HG03095 (cell line): Measurements from ENCODE around the gene PANK2.
"Not testable (repeated sequence)": the region's sequence is repeated elsewhere in the genome, so short reads cannot be mapped to it uniquely, and the experiment has no call there.

Experiments
- ATAC-seq: cut with Tn5 transposase; IDR thresholded peaks from one replicate; pipeline ENCODE4 v1.9.1; 2021; ENCODE audit warnings: moderate library complexity; ENCODE audit not compliant: unreplicated experiment

PANK2 gene

DNA sequence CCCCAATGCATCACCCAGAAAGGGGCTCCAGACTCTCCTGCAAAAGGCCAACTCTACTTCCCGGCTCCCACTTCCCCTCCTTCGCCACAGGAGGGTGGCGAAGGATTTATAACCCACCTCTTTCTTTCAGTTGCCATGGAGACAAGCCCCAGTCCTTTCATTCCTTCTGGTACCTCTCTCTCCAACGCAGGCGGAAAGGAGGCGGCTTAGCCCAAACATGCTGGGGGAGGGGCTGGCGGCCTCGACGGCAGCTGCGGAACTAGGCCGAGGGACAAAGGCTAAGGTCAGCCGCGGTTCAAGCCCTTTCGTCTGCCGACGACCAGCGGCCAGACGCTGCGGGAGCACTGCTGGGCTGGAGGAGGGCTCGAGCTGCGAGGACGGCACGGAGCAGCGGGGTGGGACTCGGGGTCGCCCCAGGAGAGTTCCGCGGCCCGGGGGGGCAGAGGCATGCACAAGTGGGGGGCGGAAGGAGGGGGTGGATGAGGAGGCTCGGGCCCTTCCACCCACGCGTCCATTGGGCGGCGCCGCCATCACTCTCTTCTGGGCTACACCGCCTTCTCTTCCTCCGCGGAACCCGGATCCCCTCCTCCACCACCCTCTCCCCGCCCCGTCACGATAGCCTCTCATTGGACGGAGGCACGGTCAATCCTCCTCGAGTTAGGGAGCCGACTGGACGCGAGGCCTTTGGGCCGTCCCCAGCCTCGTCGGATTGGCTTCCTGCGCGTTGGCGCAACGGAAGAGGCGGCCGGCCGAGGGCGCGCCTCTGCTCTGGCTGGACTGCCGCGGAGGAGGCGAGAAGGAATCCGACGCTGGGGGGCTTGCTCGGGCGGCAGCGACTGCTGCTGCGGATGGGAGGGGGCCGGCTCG lies at the start of gene PANK2:
PANK2 (plus strand) TSS at position 766 of the 867 bp plus-strand sequence.
- ATAC-seq, result peak; percentile 90

DNA sequence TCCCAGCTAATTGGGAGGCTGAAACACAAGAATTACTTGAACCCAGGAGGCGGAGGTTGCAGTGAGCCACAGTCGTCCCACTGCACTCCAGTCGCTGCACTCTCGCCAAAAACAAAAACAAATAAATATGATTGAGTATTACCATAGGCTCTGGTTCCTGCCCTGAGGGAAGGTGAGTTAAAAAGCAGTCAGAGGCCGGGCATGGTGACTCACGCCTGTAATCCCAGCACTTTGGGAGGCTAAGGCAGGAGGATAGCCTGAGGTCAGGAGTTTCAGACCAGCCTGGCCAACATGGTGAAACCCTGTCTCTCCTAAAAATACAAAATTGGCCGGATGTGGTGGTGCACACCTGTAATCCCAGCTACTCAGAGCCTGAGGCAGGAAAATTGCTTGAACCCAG lies 49.0 kb upstream of the PANK2 start:
- ATAC-seq, result not testable (repeated sequence)

DNA sequence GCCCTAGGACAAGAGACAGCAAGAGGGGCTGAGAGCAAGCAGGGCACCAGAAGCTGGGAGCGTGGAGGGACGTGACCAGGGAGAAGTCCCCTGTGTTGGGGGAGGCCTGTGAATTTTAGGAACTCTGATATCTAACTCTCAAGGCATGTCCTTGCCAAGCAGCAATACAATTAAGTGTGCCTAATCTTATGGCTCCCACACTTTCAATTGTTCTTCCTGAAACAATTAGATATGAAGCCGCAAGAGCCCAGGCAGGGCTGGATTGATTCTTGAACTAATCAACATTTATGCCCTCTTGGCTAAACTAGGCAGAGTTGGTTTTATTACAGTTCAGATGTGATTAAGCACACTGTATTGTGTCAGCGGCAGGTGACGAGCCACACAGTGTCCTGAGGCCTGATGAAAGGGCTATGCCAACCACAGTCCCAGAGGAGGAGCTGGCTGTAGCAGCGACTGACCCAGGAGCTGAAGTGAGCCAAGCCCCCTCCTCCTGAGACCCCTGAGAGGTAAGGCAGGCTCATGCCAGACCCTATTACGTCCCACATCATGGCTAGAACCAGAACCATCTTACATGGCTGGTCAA lies 46.7 kb upstream of the PANK2 start:
- ATAC-seq, result no peak

DNA sequence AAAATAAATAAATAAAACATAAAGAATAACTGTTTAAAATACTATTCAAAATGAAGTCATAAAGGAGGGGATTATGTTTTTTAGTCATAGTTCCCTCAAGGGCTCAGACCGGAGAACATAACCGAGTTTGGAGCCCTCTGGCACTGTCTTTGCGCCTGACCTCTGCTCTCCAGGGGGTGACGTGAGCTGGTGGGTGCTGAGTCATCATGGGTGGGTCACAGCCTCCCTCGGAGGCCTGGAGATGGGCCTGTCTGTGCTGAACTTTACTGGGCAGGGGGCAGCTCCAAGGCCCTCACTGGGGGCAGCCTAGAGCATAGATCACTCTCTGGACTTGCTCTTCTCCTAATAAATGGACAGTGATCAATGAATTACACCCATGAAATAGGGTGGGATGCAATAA lies 45.7 kb upstream of the PANK2 start:
- ATAC-seq, result no peak

DNA sequence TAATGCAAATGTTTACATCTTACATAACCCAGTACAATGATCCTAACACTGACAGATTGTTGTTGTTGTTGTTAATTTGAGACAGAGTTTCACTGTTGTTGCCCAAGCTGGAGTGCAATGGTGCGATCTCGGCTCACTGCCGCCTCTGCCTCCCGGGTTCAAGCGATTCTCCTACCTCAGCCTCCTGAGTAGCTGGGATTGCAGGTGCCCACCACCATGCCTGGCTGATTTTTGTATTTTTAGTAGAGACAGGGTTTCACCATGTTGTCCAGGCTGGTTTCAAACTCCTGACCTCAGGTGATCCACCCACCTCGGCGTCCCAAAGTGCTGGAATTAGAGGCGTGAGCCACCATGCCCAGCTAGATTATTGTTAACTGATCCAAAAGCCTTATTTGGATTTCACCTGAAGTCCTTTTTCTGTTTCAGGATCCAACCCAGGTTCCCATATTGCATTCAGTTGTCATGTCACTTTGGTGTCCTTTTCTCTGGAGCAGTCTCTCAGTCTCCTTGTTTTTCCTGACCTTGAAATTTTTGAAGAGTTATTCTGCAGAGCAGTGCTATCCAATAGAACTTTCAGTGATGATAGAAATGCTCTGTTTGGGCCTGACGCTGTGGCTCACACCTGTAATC lies 45.1 kb upstream of the PANK2 start:
- not testable (repeated sequence) for ATAC-seq

DNA sequence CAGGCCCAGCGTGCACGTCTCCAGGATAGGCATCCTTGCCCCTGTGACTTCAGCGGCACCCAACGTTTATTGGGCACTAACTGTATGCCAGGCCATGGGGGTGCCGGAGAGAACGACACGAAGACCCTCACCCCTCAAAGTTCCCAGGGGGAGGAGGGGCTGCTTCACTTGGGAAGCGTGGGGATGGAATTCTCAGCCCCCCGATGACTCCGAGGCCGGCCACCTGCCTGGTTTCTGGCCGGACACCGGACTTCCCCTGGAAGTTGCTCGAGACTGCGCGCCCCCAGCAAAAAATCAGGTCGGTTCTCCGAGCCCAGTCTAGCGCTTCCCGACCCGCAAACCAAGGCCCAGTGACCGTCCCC lies 42.8 kb upstream of the PANK2 start:
- ATAC-seq, result no peak

DNA sequence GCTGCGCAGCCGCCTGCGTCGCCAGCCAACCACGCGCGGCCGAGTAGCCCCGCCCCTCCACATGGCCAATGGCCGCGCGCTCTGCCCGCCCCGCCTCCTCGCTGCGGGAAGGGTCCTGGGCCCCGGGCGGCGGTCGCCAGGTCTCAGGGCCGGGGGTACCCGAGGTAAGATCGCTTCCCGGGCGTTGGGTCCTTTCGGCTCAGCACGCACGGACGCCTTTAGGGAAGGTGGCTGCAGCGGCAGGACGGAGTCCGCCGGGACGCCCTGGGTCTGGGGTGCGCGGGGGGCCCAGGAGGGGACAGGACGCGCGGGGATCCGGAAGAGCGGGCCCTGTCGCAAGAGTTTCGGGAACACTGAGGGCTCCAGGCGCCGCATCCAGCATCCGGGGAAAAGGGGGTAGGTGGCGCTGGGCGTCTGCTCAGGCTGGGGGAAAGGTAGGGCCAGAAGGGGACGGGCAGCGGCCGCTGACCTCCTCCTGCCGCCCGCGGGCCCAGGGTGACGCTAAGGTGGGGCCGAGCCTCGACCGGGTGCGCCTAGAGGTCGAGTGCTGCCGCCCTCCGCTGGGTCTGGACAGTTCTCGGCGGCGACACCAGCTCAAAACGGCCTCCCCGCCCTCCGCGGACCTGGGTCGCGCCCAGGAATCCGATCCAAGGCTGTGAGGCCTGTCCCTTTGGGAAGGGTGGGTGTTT lies 42.3 kb upstream of the PANK2 start, which contains the start of gene MAVS:
MAVS (plus strand) TSS at position 95 of the 689 bp plus-strand sequence. CDS start 7,791 bp downstream, outside the sequence.
- peak; percentile 86 for ATAC-seq

DNA sequence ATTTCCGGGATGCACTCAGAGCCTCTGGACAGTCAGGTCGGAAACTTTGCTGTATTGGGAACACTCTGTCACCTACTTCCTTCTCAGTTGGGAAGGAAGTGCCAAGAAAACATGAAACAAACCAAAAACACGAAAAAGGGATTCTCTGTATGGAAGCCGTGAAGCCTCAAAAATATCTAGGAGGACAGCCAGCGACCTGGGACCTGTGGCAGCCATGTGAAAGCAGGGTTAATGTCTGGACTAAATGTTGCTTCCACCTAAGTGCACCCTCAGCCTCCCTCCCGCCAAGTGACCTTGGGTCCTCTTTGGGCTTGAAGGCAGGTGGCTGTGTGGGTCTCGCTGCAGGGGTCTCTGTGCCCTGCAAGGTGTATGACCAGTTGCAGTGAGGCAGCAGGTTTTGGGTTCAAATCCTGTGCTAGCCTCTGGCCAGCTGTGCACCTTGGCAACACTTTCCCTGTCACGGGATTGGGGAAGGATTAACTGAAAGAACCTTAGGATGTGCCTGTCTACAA lies 41.7 kb upstream of the PANK2 start:
- no peak for ATAC-seq

DNA sequence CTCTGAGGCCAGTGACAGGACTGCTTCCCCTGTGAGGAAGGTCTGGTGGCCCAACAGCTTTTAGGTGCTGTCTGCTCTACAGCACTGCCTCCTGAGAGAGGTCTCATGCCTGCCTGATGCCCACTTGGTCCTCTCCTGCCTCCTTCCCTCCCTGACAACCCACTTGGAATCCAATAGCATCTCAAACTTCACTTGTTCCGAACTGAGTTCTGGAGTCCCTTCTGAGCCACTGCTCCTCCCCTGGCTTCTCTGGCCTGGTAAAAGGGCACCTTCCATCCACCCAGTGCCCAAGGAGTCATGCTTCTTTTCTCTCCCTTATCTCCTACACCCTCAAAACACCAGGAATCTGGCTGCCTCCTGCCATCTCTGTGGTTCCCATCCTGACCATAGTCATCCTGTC lies 40.6 kb upstream of the PANK2 start:
- ATAC-seq, result no peak

DNA sequence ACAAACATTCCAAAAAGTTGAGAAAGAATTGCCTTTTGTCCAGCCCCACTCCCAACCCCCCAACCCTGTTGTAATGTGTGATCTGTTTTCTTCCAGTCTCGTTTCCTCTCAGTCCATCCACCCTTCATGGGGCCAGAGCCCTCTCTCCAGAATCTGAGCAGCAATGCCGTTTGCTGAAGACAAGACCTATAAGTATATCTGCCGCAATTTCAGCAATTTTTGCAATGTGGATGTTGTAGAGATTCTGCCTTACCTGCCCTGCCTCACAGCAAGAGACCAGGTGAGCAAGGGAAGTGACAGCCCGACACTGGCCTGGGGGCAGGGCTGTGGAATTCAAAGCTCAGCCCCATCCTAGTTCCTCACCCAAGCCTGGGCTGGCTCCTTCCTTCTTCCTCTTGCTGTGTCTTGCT lies 34.7 kb upstream of the PANK2 start:
- ATAC-seq, result no peak

DNA sequence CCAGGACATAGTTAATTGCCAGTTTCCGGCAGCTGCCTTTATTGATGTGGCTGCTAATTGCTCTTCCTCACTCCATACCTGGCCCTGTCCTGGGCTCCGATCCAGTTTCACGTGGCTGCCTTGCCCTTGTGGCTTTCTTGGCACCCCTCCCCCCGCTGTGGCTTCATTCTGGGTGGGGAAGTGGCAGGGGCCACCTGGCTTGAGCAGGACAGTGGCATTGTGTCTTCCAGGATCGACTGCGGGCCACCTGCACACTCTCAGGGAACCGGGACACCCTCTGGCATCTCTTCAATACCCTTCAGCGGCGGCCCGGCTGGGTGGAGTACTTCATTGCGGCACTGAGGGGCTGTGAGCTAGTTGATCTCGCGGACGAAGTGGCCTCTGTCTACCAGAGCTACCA lies 31.8 kb upstream of the PANK2 start:
- no peak for ATAC-seq

DNA sequence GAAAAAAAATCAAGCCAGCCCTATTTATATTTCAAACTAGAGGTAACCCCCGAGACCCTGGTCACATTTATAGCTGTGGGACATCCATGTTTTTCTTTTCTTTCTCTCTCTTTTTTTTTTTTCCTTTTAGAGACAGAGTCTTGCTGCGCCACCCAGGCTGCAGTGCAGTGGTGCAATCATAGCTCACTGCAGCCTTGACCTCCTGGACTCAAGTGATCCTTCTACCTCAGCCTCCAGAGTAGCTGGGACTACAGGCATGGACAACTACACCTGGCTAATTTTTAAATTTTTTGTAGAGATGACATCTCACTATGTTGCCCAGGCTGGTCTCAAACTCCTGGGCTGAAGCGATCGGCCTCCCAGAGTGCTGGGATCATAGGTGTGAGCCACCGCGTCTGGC lies 30.5 kb upstream of the PANK2 start:
- ATAC-seq, result no peak

DNA sequence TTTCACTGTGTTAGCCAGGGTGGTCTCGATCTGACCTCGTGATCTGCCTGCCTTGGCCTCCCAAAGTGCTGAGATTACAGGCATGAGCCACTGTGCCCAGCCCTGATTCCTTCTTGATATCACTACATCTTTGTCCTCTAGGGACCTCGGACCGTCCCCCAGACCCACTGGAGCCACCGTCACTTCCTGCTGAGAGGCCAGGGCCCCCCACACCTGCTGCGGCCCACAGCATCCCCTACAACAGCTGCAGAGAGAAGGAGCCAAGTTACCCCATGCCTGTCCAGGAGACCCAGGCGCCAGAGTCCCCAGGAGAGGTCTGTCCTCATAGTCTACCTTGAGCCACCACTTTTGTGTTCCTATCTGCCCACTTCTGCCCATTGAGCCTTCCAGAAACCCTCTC lies 28.0 kb upstream of the PANK2 start:
- no peak for ATAC-seq

DNA sequence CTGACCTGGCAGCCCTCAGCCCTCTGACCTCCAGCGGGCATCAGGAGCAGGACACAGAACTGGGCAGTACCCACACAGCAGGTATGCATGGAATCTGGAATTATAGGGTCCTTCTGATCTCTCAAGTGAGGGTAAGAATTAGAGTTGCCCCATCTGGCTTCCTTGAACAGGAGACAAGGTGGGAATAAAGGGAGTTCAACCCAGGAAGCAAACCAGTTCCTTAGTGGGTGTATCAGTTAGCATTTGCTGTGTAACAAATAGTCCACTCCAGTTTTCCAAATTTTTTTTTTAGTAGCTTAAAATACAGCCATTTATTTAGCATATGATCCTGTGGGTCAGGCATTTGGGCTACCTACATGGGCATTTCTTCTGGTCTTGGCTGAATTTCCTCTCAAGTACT lies 26.9 kb upstream of the PANK2 start:
- no peak for ATAC-seq

DNA sequence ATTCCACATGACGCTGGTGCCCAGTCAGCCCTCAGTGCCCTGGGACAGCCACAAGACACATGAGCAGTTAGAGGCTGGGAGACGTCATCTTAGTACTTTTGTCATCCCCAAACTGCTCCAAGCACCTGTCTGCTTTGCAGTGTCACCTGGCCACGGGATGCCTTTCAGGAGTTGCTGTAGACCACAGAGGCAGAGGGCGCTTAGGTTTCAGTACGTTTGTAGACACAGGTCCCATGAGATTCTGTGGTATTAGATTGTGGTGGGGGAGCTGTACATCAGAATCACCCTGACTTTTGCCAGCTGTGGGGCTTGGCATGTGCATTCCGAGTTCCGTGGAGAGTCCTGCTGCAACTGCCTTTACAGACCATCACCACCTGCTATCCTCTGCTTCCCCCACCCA lies 25.9 kb upstream of the PANK2 start:
- ATAC-seq, result no peak

DNA sequence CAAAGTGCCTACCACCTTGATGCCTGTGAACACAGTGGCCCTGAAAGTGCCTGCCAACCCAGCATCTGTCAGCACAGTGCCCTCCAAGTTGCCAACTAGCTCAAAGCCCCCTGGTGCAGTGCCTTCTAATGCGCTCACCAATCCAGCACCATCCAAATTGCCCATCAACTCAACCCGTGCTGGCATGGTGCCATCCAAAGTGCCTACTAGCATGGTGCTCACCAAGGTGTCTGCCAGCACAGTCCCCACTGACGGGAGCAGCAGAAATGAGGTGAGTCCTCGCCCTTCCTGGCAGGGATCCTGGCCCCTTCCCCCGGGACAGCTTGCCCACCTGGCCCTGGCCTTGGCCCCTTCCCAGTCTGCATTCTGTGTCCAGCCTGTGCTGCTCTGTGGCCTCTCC lies 24.7 kb upstream of the PANK2 start:
- ATAC-seq, result no peak

DNA sequence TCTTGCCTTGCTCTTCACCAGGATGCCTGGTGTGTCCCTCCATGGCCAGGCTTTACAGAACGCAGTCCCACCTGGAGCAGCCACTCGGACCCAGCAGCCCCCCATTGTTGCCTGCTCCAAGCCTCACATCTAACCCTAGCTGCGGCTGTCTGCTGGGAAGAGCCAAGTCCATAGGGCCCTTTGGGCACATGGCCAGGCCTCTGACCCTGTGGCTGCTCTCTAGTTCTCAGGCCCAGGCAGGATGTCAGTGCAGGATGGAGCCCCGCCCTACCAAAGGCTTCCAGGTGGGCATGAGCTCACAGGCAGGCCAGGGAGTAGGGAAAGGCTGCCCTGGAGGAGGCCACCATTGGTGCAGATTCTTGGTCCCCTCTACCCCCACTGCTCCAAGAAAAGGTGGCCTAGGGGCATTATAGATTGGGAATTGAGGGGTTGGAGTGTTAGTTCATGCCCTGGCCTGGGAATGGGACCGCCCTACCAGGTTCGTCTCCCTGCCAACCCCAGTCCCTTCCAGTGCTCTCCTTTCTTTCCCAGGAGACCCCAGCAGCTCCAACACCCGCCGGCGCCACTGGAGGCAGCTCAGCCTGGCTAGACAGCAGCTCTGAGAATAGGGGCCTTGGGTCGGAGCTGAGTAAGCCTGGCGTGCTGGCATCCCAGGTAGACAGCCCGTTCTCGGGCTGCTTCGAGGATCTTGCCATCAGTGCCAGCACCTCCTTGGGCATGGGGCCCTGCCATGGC lies 23.9 kb upstream of the PANK2 start:
- no peak for ATAC-seq

DNA sequence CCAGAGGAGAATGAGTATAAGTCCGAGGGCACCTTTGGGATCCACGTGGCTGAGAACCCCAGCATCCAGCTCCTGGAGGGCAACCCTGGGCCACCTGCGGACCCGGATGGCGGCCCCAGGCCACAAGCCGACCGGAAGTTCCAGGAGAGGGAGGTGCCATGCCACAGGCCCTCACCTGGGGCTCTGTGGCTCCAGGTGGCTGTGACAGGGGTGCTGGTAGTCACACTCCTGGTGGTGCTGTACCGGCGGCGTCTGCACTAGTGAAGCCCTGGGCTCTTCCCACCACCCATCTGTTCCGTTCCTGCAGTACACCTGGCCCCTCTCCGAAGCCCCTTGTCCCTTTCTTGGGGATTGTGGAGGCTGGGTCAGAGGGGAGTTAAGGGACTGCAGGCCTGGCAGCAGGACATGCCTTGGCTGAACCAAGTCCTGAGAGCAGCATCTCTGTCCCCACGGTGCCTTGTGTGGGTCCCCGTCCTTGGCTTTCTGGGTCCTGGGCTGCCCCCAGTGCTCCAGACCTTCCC lies 23.2 kb upstream of the PANK2 start:
- no peak for ATAC-seq

DNA sequence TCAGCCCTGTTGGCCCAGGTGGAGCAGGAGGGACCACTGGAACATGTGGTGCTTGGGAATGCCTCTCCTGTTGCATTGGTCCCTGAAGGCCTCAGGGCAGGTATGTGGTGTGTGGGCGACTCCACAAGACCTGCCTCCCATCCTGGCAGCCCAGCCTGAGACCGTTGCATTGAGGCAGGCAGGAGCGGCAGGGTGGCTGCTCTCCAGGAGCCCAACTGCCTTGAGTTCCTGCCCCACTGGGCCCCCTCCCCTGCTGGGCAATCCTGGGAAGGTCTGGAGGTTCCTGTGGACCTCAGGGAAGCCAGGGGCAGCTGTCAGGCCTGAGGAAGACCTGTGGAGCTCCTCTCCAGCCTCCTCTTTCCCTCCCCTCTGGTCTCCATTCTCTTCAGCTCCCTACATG lies 22.7 kb upstream of the PANK2 start:
- no peak for ATAC-seq

DNA sequence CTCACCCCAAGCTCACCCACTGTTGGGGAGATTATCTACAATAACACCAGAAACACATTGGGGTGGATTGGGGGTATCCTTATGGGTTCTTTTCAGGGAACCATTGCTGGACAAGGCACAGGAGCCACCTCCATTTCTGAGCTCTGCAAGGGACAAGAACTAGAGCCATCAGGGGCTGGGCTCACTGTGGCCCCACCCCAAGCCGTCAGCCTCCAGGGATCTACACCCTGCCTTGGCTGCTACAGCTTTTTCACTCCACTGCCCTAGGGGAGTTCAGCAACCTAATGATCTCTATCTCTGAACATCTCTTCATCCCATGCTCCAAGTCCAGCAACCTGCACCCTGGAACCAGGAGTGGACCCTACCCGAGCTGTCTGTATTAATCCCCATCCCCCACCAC lies 21.4 kb upstream of the PANK2 start:
- ATAC-seq, result no peak
